ENCODE results near the gene KHDC1.

Gene KHDC1

GRCh38 chr6:73203098-73203497 is 59.9 kb downstream of the KHDC1 start:
- Histone ChIP-seq H3K9me2 (replicated peaks; ENCODE audit: insufficient read depth, low read length) (no peaks in the 10 kb centered on the region), H2AFZ (ENCODE audit: low read depth, low read length, severe bottlenecking) (no peak overlapping the region), H3K4me2 (ENCODE audit: low read depth, low read length, poor library complexity, severe bottlenecking) (no peak overlapping the region), H3K27ac (ENCODE audit: low read depth, low read length) (no peak overlapping the region), H3K9ac (ENCODE audit: low read length) (no peak overlapping the region), H3F3A (ENCODE audit: insufficient read depth) (no peaks in the 10 kb centered on the region), H4K20me1 (ENCODE audit: low read depth, low read length) (peaks cover 4% of the 10 kb centered on the region; the same call in 1 of the 2 replicates), H3K27me3 (ENCODE audit: low read length) (no peaks in the 10 kb centered on the region), H3K4me3 (ENCODE audit: insufficient read depth, low read length, poor library complexity, severe bottlenecking) (no peak overlapping the region), H3K36me3 (ENCODE audit: low read length) (no peaks in the 10 kb centered on the region), H3K9me3 (ENCODE audit: insufficient read depth, low read length) (no peaks in the 10 kb centered on the region), H3K79me2 (ENCODE audit: insufficient read depth, low read length) (no peaks in the 10 kb centered on the region)
- no peak for TF ChIP-seq EZH2phosphoT487 (conservative IDR thresholded peaks at IDR 0.05; ENCODE audit: low read length)
- TF ChIP-seq CTCF (IDR thresholded peaks at IDR 0.05; ENCODE audit: insufficient read depth, low read length, poor library complexity, severe bottlenecking), result no peak

- Histone ChIP-seq H3F3A (ENCODE audit: insufficient read depth) (no peaks in the 10 kb centered on the region), H3K27me3 (ENCODE audit: low read length) (no peaks in the 10 kb centered on the region), H3K4me3 (ENCODE audit: insufficient read depth, low read length, poor library complexity, severe bottlenecking) (no peak overlapping the region), H3K79me2 (ENCODE audit: insufficient read depth, low read length) (no peaks in the 10 kb centered on the region), H3K9me3 (ENCODE audit: insufficient read depth, low read length) (no peaks in the 10 kb centered on the region), H3K27ac (ENCODE audit: low read depth, low read length) (no peak overlapping the region), H3K9me2 (replicated peaks; ENCODE audit: insufficient read depth, low read length) (no peaks in the 10 kb centered on the region), H4K20me1 (ENCODE audit: low read depth, low read length) (peaks cover 4% of the 10 kb centered on the region; the same call in 1 of the 2 replicates), H3K9ac (ENCODE audit: low read length) (no peak overlapping the region), H3K36me3 (ENCODE audit: low read length) (no peaks in the 10 kb centered on the region), H2AFZ (ENCODE audit: low read depth, low read length, severe bottlenecking) (no peak overlapping the region), H3K4me2 (ENCODE audit: low read depth, low read length, poor library complexity, severe bottlenecking) (no peak overlapping the region)
- no peak for TF ChIP-seq EZH2phosphoT487 (conservative IDR thresholded peaks at IDR 0.05; ENCODE audit: low read length)
- TF ChIP-seq CTCF (IDR thresholded peaks at IDR 0.05; ENCODE audit: insufficient read depth, low read length, poor library complexity, severe bottlenecking), result no peak
These were observed 62.3 kb downstream of the KHDC1 start for GRCh38 chr6:73200735-73201134.

DNA sequence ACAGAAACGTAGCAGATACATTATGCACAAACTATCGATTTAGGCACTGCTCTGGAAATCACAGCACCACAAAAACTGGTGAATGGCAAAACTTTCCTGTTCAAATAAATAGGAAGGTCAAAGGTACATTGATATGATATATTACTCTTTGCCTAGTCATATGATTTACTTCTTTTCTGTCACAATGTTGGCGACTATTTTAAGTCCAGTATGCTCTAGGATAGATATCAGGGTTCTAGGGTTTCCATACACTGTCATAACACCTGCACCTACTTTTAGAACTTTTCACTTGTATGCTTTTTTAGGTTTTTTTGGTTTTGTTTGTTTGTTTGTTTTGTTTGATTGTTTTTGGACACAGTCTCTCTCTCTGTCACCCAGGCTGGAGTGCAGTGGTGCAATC is 62.7 kb downstream of the KHDC1 start:
- Histone ChIP-seq H3F3A (ENCODE audit: insufficient read depth) (no peaks in the 10 kb centered on the region), H3K27ac (ENCODE audit: low read depth, low read length) (no peak overlapping the region), H3K4me2 (ENCODE audit: low read depth, low read length, poor library complexity, severe bottlenecking) (no peak overlapping the region), H2AFZ (ENCODE audit: low read depth, low read length, severe bottlenecking) (no peak overlapping the region), H3K79me2 (ENCODE audit: insufficient read depth, low read length) (no peaks in the 10 kb centered on the region), H3K4me3 (ENCODE audit: insufficient read depth, low read length, poor library complexity, severe bottlenecking) (no peak overlapping the region), H3K9me3 (ENCODE audit: insufficient read depth, low read length) (no peaks in the 10 kb centered on the region), H3K27me3 (ENCODE audit: low read length) (no peaks in the 10 kb centered on the region), H4K20me1 (ENCODE audit: low read depth, low read length) (peaks cover 4% of the 10 kb centered on the region; the same call in 1 of the 2 replicates), H3K9ac (ENCODE audit: low read length) (no peak overlapping the region), H3K36me3 (ENCODE audit: low read length) (peaks cover 4% of the 10 kb centered on the region; the same call in 1 of the 2 replicates), H3K9me2 (replicated peaks; ENCODE audit: insufficient read depth, low read length) (no peaks in the 10 kb centered on the region)
- TF ChIP-seq EZH2phosphoT487 (conservative IDR thresholded peaks at IDR 0.05; ENCODE audit: low read length), result no peak
- no peak for TF ChIP-seq CTCF (IDR thresholded peaks at IDR 0.05; ENCODE audit: insufficient read depth, low read length, poor library complexity, severe bottlenecking)
